GM18507 (cell line): ENCODE results near the gene IGFN1.
A peak's percentile ranks its signal among the peaks of the same experiment; 100 is the strongest.
"Not testable (repeated sequence)": the region's sequence is repeated elsewhere in the genome, so short reads cannot be mapped to it uniquely, and the experiment has no call there.

Experiments used
- DNase-seq: peaks from one replicate; pipeline ENCODE4 v3.0.0; 2011; ENCODE audit warnings: low read depth; ENCODE audit not compliant: insufficient read length; ENCODE audit errors: extremely low spot score
- FAIRE-seq: peaks from 2 replicates; lab custom pipeline; 2011; peaks lifted over from hg19 to GRCh38; lab: Jason Lieb, UNC

Gene IGFN1

DNA sequence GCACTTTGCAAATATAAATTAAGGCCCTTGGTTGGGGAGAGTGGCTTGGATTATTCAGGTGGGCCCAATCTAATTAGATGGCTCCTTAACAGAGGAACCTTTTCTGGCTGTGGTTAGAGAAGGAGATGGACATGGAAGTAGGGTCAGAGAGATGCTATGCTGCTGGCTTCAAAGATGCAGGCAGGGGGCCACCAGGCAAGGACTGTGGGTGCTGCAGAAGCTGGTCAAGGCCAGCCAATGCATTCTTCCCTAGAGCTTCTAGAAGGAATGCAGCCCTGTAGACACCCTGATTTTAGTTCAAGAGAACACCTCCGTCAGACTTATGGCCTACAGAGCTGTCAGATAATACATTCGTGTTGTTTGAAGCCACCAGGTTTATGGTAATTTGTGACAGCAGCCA, 32.7 kb upstream of the IGFN1 start:
- no peak for DNase-seq
- no peak for FAIRE-seq

DNA sequence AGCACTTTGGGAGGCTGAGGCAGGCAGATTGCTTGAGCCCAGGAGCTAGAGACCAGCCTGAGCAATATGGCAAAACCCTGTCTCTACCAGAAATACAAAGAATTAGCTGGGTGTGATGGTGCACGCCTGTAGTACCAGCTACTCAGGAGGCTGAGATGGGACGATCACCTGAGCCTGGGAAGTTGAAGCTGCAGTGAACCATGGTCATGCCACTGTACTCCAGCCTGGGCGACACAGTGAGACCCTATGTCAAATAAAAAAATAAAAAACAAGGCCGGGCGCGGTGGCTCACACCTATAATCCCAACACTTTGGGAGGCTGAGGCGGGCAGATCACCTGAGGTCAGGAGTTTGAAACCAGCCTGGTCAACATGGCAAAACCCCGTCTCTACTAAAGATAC, 27.6 kb upstream of the IGFN1 start:
- DNase-seq, FAIRE-seq: not testable (repeated sequence)

DNA sequence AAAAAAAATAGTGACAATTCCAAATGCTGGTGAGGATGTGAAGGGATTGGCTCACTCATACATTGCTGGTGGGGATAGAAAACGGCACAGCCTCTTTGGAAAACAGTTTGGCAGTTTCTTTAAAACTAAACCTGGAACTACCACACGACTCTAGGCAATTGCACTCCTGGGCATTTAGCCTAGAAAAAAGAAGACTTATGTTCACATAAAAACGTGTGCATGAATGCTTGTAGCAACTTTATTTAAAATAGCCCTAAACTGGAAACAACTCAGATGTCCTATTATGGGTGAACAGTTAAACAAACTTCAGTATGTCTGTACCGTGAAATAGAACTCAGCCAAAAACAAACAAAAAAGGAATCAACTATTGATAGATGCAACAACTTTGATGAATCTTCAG, 26.9 kb upstream of the IGFN1 start:
- FAIRE-seq (no peak), DNase-seq (no peak)

DNA sequence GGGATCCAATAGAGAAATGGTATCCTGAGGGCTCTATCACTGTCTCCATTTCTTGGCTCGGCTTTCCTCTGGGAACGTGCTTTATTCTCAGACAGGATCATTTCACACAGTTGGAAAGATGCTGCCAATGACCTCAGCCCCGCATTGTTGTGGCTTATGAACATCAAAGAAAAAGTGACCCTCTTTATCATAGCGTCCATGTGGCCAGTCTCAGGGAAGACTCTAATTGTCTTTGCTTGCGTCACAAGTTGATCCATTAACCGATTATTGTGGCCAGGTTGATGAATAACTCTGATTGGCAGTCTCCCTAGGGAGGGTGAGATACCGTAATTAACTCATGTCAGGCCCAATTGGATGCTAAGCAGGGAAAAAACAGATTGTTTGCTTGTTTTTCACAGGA, 26.0 kb upstream of the IGFN1 start:
- FAIRE-seq: no peak

DNA sequence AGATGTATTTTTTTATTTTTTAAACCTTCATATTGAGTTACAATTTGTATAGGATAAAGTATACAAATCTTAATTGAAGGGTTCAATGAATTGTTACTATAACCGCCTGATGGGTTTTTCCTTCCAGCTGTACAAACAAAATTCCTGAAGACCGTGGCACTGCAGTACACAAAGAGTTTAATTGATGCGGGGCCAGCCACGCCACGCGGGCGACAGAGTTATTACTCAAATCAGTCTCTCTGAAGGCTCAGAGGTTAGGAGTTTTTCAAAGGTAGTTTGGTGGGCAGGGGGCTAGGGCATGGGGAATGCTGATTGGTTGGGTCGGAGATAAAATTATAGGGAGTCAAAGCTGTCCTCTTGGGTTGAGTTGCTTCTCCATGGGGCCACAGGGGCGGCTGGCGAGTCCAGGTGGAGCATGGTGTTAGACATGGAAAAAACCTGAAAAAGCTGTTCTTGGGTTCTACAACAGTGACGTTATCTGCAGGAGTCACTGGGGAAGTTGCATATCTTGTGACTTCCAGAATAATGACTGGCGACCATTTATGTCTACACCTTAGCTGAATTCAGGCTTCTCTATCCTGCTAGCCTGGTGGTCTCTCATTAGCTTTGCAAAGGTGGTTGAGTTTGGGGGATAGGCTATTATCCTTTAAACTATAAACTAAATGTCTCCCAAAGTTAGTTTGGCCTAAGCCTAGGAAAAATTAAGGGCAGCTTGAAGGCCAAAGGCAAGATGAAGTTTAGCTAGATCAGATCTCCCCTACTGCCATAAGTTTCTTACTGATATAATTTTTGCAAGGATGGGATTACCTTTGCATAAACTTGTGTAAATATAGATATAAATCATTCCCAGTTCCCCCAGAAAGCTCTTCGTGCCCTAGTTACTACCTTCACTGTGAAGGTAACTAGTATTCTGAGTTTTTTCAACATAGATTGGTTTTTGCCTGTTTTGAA, 23.3 kb upstream of the IGFN1 start:
- DNase-seq: no peak

More for the DNA sequence above, 26.0 kb upstream of the IGFN1 start:
- DNase-seq: no peak

DNA sequence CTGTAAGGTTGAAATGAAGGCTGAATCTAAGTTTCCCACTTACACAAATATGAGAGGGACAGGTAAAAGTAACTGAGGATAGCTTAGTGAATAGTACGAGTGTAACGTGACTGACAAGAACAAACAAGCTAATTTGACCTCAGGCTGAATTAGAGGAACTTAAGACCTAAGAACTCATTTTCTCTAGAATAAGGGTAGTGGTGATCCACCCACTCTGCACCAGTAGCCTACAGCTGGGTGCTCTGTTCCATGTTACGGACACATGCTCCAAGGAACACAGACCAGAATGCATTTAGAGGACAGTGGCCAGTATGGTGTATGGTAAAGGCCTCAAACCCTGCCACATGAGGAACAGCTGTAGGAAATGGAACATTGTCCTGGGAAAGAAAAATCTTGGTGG, 21.4 kb upstream of the IGFN1 start:
- FAIRE-seq (no peak), DNase-seq (no peak)

More for the DNA sequence above, 23.3 kb upstream of the IGFN1 start:
- FAIRE-seq: no peak

DNA sequence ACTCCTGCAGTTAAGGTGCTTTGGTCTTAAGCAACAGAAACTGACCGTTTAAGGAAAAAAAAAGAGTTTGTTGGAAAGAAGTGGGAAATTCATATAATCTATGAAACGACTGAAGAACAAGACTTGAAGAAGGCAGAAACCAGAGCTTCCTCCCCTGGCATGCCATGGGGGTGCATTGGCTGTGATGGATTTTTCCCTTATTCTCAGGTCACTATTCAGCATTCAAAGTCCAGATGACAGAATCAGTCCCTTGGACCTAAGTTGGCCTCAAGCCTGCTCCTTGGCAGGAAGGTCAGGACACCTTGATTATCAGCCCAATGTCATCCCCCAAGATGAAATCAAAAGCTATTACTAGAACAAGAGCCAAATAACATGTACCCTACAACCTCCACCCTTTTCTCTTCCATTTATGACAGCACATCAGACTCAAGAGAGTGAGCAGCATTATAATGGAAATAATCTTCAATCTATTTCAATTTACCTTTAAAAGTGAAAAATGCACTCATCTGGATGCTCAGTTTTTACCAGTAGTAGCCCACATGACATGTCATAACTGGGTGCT, 20.6 kb upstream of the IGFN1 start:
- DNase-seq: no peak
- FAIRE-seq: no peak

DNA sequence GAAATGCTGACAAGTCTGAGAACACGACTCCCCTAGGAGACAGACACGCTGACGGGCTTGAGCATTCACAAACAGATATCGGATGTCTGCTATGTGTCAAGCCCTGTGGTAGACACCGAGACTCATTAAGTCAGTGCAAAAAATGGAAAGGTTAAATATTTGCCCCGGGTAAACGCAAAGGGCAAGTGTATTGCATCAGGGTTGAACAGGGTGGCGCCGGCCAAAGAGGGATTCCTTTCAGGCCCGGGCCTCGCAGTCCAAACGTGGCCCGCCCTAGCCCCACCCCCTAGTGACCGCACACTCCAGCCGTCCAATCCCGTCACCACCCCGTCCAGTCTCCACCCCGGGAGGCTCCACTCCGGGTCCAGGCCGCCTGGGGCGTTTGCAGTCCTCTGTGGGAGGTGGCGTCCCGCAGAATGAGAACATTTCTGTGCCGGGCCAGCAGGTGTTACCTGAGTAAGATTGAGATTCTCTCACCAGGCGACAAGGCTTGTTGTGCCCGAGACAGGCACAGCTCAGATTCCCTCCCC, 20.0 kb upstream of the IGFN1 start:
- FAIRE-seq (peak; percentile 94), DNase-seq (peak; percentile 93)

DNA sequence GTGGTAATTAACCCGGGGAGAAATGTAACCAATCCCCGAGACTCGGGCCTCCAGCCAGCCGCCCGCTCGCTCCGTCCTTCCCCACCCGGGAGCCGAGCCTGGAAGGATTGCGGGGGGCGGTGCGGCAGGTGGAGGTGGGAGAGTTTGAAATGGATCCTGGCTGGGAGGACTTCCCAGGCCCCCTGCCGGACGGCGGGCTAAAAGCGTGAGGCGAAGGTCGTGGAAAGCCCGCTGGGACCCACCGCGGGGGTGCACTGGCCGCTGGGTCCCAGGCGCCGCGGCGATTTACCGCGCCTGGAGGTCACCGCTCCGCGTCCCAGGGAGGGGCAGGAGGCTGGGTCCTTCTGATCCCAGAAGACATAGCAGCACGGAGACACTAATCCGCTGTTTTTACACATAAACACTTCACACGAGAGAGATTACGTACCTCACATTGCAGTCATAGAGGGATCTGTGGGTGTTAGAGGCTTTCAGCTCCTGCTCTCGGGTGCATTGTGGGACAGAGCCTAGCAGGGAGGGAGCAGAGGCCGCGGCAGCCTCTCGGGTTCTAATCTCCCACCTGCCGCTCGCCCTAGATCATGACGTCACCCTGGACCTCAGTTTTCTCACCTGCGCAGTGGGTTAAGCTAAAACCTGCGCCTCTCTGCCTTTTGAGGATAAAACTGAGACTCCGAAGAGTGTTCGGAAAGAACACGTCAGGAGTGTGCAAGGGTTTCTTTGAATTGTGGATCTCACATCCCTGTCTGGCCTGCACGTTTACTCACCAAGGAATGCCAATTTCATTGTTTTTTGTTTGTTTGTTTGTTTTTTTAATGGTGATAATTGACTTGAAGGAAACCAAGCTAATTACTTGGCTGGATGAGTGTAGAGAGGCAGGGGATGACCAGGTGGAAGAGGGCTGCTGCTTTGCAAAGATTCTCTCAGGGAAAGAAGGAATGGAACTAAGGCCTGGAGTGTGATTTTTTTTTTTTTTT, 19.3 kb upstream of the IGFN1 start:
- peak; percentile 62 for FAIRE-seq
- DNase-seq: peak; percentile 32

DNA sequence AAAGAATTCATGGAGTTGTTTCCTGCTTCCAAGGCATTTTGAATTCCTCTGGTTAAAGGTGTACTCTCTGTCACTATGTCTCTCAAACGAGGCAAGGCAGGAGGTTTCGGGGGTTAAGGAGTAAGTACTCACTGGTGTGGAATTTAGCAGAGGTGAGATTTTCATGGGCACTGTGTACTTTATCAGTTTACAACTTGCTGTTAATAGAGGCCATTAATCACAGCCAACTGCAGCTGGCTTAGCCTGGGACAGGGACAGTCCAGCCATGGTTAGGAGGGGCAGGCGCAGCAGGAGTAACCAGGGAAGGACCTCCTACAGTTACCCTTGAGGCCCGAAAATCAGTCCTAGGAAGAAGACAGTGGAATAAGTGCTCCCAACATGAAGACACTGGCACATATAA, 18.3 kb upstream of the IGFN1 start:
- DNase-seq: no peak
- FAIRE-seq: no peak

DNA sequence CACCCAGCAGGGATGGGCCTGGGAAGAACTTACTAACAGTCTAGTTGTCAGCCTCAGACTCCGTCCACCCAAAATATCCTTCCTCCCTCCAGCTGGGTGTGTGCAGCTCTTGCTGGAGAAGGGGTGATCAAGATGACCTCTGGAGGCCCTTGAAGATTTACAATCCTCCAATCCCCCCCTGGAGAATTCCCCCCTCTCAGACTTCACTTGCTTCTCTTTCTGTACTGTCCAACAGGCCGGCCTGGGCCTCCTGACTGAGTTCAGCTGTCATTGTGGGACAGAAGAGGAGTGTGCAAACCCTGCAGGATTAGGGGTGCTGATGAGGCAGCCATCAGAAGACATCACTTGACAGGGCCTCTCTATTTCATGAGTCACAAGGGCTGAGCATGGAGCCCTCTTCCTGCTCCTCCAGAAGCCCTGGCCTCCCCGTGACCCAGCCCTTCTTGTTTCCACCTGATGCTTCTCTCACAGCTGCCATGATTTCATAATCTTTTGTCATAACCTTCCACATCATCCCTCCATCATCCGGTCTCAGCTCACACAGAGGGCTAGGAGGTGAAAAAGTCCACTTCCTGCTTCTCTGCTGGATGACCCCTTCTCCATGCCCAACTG, 17.5 kb upstream of the IGFN1 start:
- FAIRE-seq: no peak
- DNase-seq: no peak

DNA sequence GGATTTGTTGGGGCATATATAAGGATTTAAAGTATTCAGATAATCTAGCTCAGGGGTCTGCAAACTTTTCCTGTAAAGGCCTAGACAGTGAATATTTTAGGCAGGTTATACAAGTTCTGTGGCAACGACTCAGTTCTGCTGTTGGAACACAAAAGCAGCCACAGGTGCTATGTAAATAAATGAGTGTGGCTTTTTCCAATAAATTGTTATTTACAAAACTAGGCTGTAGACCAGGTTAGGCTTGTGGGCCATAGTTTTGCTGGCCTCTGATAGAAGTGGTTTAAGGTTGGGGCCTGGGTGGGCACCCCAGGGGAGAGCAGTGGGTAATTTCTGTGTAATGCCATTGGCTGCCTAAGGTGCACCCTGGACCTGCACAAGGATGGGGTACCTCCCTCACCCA, 16.9 kb upstream of the IGFN1 start:
- FAIRE-seq (no peak), DNase-seq (no peak)

DNA sequence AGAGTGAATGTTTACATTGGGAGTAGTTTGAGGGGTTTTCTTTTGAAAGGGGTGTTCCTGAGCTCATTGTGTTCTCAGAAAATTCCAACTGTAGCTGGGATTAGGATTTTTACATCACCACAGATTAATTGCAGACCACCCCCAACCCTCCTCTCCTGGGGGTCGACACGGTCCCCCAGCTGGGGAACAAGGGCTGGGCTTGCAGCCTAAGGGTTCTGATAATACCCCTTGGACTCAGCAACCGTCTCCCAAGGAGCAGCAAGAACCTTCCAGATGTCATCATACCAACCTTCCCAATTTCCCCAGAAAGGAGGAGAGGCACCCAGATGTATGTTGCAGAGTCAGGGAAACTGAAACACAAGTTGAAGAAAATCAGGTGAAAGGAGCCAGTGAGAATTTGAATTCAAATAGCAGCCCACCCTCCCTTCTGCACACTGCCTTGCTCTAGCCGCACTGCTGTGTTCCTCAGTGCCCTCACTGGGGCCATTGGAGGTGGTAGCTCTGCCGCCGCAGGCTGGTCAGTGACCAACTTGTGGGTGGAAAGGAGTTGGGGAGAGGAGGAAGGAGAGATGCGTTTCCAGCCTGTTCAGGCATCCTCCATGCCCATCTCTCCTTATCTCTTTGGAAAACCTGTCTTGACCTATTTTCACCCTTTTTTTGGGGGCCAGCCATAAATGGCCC, 14.7 kb upstream of the IGFN1 start:
- DNase-seq (no peak), FAIRE-seq (no peak)

DNA sequence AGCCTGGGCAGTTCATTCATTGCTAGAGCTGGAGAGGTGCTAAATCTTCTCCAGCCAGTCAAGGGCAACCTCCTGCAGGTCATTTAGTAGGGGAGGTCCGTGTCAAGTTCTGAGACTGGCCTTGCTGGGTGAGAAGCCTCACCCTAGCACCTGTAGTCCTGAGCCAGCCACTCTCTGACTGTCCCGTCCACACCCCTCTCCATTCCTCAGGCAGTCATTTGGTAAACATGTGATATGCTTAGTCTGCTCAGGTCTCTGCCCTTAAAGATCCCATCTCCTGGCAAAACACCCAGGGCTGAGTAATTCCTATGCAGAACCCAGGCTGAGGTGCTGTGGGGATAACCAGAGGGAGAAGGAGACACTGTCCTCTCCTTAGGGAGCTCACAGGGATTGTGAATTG, 13.7 kb upstream of the IGFN1 start:
- DNase-seq (no peak), FAIRE-seq (no peak)

DNA sequence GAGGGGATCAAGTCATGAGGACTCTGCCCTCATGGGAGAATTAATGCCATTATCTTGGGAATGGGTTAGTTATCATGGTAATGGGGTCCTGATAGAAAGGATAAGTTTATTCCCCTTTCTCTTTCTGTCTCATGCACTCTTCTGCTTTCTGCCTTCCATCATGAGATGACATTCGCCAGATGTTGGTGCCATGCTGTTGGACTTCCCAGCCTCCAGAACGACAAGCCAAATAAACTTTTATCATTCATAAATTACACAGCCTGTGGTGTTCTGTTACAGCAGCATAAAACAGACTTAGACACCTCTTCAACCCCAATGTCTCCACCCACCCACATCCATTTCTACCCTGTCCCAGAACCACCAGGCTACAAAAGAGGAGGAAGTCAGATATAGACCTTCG, 11.9 kb upstream of the IGFN1 start:
- FAIRE-seq: no peak
- no peak for DNase-seq

DNA sequence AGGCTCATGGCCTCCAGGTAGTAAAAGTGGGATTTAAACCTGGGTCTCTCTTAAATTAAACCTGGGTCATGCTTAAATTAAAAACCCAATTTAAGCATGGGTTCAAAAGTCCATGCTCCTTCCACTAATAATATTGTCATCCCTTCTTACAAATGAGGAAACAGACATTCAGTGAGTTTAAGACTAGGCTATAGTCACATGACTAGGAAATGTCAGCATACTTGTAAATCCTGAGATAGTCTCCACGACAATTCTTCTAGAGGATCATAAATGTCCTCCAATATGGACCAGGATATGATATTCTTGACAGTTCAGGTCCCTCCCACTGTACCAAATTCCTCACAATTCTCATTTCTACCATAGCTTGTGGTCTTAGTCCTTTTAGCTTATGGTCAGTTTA, 10.5 kb upstream of the IGFN1 start:
- DNase-seq (no peak), FAIRE-seq (no peak)

DNA sequence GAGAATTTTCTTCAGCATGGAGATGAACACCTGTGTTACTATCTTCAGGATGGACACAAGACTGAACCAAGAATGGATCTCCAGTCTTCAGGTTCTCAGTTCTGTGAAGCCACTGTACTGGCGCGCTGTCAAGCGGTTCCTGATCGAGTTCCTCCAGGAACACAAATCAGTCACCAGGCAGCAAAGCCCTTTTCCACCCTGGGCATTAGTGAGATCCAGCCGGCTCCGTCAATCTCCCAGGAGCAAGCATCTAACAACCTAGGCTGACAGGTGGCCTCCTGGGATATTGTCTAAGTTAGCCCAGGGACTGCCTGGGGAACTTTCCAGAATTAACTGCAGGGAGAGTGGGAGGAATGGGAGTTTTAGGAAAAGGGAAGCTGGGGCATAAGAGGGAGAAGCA, 9.7 kb upstream of the IGFN1 start:
- FAIRE-seq (no peak), DNase-seq (no peak)

DNA sequence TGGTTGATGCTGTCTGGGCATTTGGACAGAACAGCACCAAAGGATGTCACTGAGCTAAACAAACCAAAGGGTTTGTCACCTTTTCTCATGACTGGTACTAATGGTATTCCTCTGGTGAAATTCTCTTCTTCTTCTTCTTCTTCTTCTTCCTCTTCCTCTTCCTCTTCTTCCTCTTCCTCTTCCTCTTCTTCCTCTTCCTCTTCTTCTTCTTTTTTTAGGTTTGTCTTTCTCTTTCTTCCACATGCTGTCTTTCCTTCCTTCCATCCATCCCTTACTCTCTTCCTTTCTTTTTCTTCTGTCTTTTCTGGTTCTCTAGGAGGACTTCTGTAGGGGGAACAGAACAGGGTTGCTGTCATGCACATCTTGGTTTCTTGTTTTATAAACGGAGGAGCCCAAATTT, 9.3 kb upstream of the IGFN1 start:
- no peak for FAIRE-seq
- DNase-seq: no peak

DNA sequence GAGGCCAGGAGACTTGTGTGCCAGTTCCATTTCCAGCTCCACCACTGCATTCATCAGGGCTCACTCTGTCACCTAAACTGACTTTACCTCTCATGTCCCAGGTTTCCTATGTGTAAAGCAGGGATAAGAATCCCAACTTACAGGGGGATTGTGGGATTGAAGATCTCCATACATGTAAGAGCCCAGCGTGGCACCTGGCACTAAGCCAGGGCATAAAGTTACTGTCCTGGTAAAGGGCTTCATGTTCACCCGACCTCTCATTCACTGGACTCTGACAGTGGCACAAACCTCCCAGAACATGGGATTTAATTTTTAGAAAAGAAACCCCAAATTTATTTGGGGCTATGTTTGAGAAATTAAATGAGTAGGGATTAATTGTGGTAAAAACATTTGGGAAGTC, 8.9 kb upstream of the IGFN1 start:
- DNase-seq: no peak
- FAIRE-seq: no peak
